Glutamatergic neuron (in vitro differentiated cells): Measurements from ENCODE around the gene IDUA. TPM values are rescaled to one million over a fixed set of nuclear protein-coding genes. Genes with fewer than 3 reads are reported as not detected.
"Not testable (repeated sequence)": the region's sequence is repeated elsewhere in the genome, so short reads cannot be mapped to it uniquely, and the experiment has no call there.

Experiments used
- DNase-seq: peaks from one replicate; pipeline ENCODE4 v3.0.0; 2022
- H3K27ac Mint-ChIP-seq: one replicate; pipeline ENCODE4 v1.8.0; 2020; ENCODE audit warnings: mild to moderate bottlenecking, mixed read lengths, inconsistent platforms; ENCODE audit not compliant: unreplicated experiment
- H3K27me3 Mint-ChIP-seq: one replicate; pipeline ENCODE4 v1.8.0; 2020; ENCODE audit warnings: mild to moderate bottlenecking, moderate library complexity, mixed read lengths, inconsistent platforms; ENCODE audit not compliant: unreplicated experiment
- H3K36me3 Mint-ChIP-seq: one replicate; pipeline ENCODE4 v1.8.0; 2020; ENCODE audit warnings: mild to moderate bottlenecking, mixed read lengths, inconsistent platforms; ENCODE audit not compliant: unreplicated experiment
- H3K4me1 Mint-ChIP-seq: one replicate; pipeline ENCODE4 v1.8.0; 2020; ENCODE audit warnings: mild to moderate bottlenecking, low read depth, mixed read lengths, inconsistent platforms; ENCODE audit not compliant: unreplicated experiment
- H3K4me3 Mint-ChIP-seq: one replicate; pipeline ENCODE4 v1.8.0; 2020; ENCODE audit warnings: mild to moderate bottlenecking, mixed read lengths, inconsistent platforms; ENCODE audit not compliant: unreplicated experiment
- H3K9me3 Mint-ChIP-seq: one replicate; pipeline ENCODE4 v1.8.0; 2020; ENCODE audit warnings: mild to moderate bottlenecking, moderate library complexity, mixed read lengths, inconsistent platforms; ENCODE audit not compliant: unreplicated experiment
- total RNA-seq: library from RNA; stranded (reverse); fragmentation: NEBNext Ultra II Directional; extraction: Animal tissue kit (Norgen Biotek cat#: 25700); gene quantifications from one replicate; pipeline ENCODE4 v1.2.1, GENCODE V29; 2021; ENCODE audit not compliant: unreplicated experiment
- TF ChIP-seq, protein P1 (sequence below): fragments of 200-600 bp; sonication (generic); IDR thresholded peaks from one replicate; pipeline ENCODE4 v1.5.0; 2021; ENCODE audit not compliant: partially characterized antibody, unreplicated experiment

Gene IDUA
- total RNA-seq, 1 donor from 2014 or later = 20.3 TPM

DNA sequence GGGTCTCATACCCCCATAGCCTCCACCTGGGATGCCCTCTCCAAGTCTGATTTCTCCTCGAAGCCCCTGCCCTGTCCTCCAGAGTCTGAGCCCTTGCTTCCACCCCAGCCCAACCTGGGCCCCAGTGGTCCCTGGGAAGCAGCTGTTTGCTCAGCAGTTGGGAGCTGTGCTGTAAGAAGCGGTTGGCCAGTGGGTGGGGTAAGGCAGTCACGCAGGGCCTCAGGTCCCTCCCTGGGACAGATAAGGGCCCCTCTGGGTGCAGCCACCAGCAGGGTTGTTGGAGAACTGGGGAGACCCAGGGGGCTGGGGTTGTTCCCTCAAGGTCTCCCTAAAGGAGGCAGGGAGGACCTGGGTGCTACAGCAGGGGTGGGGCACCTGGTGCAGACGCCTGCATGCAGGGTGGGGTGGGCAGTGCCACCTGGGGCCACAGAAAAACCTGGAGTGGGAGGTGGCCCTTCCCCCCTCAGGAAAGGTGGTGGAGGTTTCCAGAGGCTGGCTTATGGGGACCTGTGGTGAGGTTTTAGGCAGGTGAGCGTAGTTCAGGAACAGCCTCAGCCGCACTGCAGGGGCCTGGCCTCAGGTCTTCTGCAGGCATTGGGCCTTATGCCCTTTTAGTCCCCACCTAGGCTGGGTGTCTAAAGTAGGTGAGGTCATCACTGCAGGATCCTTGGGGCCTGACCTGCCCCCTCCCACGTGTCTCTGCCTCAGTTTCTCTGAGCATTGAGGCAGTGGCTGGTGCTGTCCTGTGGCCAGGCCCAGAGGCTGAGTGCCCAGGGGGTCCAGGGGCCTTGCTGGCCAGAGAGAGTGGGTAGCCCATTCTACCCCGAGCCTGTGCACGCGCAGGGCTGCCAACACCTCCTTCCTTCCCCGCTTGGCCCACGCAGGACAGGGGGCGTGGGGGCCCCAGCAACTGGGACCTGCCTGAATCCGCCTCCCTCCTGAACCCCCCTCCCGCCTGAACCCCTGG lies 9.5 kb downstream of the IDUA start:
- Mint-ChIP-seq H3K27me3 (peaks cover 14% of the 10 kb centered on the region), H3K36me3 (no peaks in the 10 kb centered on the region), H3K27ac (no peak overlapping the region), H3K4me3 (no peak overlapping the region), H3K9me3 (peaks cover 6% of the 10 kb centered on the region), H3K4me1 (peaks cover 3% of the 10 kb centered on the region)
- TF ChIP-seq, protein P1, sequence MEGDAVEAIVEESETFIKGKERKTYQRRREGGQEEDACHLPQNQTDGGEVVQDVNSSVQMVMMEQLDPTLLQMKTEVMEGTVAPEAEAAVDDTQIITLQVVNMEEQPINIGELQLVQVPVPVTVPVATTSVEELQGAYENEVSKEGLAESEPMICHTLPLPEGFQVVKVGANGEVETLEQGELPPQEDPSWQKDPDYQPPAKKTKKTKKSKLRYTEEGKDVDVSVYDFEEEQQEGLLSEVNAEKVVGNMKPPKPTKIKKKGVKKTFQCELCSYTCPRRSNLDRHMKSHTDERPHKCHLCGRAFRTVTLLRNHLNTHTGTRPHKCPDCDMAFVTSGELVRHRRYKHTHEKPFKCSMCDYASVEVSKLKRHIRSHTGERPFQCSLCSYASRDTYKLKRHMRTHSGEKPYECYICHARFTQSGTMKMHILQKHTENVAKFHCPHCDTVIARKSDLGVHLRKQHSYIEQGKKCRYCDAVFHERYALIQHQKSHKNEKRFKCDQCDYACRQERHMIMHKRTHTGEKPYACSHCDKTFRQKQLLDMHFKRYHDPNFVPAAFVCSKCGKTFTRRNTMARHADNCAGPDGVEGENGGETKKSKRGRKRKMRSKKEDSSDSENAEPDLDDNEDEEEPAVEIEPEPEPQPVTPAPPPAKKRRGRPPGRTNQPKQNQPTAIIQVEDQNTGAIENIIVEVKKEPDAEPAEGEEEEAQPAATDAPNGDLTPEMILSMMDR = no peak
- DNase-seq = no peak

DNA sequence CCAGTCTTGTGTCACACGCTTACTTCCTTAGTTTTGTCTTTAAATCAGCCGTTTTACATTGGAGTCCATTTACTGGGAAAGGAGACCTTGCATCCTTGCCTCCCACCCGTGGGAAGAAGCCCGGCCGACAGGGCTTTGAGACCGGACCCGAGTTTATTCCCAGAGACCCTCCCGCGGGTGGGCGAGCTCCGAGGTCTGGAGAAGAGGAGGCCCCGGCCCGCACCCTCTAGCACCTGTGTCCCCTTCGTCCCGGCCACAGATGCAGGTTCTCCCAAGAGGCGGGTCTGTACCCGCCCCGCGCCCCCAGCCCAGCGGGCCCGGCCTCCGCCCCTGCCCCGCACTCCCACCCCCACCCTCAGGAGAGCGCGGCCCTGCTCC lies 10.1 kb downstream of the IDUA start:
- Mint-ChIP-seq H3K9me3 (peaks cover 6% of the 10 kb centered on the region), H3K4me3 (peak overlapping the region; percentile 49), H3K27me3 (peaks cover 14% of the 10 kb centered on the region)

DNA sequence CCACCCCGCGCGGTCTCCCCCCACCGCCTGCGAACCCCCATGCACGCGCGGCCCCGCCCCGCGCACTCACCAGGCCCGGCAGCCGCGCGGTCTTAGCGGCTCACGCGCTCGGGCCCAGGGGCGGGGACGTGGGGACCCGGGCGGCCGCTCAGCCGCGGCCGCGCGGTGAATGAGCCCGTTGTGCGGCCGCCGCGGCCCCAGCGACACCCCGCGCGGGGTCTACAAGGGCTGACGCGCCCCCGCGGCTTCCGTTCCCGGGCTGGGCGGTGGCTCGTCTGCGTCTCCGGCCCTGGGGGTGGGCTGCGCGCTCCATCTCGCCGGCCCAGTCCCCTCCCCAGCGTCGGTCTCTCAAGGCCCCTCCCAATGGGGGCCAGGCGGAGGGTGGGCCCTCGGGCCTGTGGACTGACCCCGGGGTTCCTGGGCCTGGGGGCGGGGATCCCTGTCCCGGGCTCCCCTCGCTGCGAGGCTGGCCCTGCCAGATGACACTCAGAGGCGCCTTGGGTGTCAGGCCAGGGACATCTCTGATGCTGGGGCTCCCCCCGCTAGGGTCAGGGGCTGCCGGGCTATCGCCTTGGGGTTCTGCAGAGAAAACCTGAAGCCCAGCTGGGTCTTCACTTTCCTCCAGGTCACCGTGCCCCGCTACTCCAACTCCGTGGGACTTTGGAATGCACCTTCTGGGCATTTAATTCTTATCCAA lies 10.7 kb downstream of the IDUA start:
- no peak for DNase-seq
- H3K27ac Mint-ChIP-seq = no peak overlapping the region
- H3K36me3 Mint-ChIP-seq = no peaks in the 10 kb centered on the region
- TF ChIP-seq, protein P1 = no peak
- peaks cover 6% of the 10 kb centered on the region for H3K9me3 Mint-ChIP-seq
- peak overlapping the region; percentile 46 for H3K4me3 Mint-ChIP-seq
- H3K27me3 Mint-ChIP-seq = peaks cover 14% of the 10 kb centered on the region
- peaks cover 3% of the 10 kb centered on the region for H3K4me1 Mint-ChIP-seq

More for the DNA sequence above, 10.1 kb downstream of the IDUA start:
- Mint-ChIP-seq H3K27ac (no peak overlapping the region), H3K36me3 (no peaks in the 10 kb centered on the region), H3K4me1 (peaks cover 3% of the 10 kb centered on the region)
- DNase-seq = no peak
- TF ChIP-seq, protein P1 = no peak

DNA sequence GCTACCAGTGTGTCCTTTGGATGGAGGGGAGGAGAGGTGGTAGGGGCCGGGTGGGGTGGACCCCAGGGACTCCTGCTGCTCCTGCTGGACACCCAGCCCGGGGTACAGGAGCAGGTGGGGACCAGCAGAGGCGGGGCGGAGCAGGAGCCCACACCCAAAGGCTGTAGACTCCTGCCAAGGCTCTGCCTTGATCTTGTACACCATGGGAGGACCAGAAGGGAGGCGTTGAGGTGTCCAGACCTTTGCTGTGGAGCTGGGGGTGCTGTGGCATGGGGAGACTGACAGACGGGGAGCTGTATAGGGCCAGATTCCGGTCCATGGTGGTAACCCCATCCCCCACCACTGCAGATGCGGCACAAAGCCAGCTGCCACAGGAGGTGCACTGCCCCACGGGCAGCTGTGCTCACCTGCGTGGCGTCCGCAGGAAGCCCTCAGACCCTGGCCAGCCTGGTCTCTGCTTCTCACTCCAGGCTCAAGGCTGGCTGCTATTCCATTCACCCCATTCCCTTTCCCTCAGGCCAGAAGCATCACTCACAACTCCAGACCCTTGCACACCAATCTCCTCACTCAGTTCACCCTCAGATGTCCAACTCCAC lies 11.3 kb downstream of the IDUA start:
- TF ChIP-seq, protein P1 = no peak
- H3K4me3 Mint-ChIP-seq = peak overlapping the region; percentile 46
- H3K4me1 Mint-ChIP-seq = peaks cover 3% of the 10 kb centered on the region
- no peaks in the 10 kb centered on the region for H3K36me3 Mint-ChIP-seq
- peaks cover 6% of the 10 kb centered on the region for H3K9me3 Mint-ChIP-seq
- H3K27ac Mint-ChIP-seq = peak overlapping the region; percentile 9
- no peak for DNase-seq
- H3K27me3 Mint-ChIP-seq = peaks cover 14% of the 10 kb centered on the region

DNA sequence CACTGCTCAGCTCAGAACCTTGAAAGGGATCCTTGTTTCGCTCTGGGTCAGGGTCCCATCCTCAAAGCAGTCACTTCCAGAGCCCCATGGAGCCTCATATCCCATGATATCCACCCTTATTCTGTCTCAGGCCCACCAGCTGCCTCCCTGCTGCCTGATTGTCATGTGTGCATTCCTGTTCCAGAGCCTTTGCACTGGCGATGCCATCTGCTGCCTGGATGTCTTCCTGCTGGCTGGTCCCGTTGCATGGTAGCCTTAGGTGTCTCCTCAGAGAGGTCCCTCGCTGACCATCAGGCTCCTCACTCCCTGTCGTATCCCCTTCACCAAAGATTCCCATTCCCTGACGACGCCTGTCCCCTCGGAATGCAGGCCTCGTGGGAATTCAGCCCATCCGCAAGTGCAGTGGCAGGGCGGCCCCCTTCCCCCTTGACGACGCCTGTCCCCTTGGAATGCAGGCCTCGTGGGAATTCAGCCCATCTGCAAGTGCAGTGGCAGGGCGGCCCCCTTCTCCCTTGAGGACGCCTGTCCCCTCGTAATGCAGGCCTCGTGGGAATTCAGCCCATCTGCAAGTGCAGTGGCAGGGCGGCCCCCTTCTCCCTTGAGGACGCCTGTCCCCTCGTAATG lies 12.5 kb downstream of the IDUA start:
- not testable (repeated sequence) for H3K36me3 Mint-ChIP-seq, H3K4me1 Mint-ChIP-seq, H3K9me3 Mint-ChIP-seq, DNase-seq
- Mint-ChIP-seq H3K27me3 (peaks cover 12% of the 10 kb centered on the region), H3K4me3 (peak overlapping the region; percentile 42), H3K27ac (peak overlapping the region; percentile 73)
